ENCODE measurements around the gene OR4D11.

GRCh38 chr11:59503276-59503675 is at the start of gene OR4D11:
- TF ChIP-seq EZH2 (IDR thresholded peaks at IDR 0.05; ENCODE audit: low read depth), result no peak
- TF ChIP-seq, protein P1, sequence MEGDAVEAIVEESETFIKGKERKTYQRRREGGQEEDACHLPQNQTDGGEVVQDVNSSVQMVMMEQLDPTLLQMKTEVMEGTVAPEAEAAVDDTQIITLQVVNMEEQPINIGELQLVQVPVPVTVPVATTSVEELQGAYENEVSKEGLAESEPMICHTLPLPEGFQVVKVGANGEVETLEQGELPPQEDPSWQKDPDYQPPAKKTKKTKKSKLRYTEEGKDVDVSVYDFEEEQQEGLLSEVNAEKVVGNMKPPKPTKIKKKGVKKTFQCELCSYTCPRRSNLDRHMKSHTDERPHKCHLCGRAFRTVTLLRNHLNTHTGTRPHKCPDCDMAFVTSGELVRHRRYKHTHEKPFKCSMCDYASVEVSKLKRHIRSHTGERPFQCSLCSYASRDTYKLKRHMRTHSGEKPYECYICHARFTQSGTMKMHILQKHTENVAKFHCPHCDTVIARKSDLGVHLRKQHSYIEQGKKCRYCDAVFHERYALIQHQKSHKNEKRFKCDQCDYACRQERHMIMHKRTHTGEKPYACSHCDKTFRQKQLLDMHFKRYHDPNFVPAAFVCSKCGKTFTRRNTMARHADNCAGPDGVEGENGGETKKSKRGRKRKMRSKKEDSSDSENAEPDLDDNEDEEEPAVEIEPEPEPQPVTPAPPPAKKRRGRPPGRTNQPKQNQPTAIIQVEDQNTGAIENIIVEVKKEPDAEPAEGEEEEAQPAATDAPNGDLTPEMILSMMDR (conservative IDR thresholded peaks at IDR 0.05), result no peak

Data from PC-9 (cell line).